Urothelium cell line (cell line): ENCODE measurements around the gene CASZ1.

Source experiments
- DNase-seq: peaks from one replicate; pipeline ENCODE4 v3.0.0; 2011; ENCODE audit warnings: low spot score, mixed read lengths
- FAIRE-seq: peaks from 2 replicates; lab custom pipeline; 2011; peaks lifted over from hg19 to GRCh38; lab: Jason Lieb, UNC

The CASZ1 gene

GRCh38 chr1:10593750-10594149, 202.7 kb downstream of the CASZ1 start:
- no peak for DNase-seq
- no peak for FAIRE-seq

GRCh38 chr1:10592373-10592772, 204.1 kb downstream of the CASZ1 start:
- FAIRE-seq (no peak), DNase-seq (no peak)

GRCh38 chr1:10591010-10591409, 205.4 kb downstream of the CASZ1 start:
- DNase-seq, result no peak
- FAIRE-seq, result no peak

GRCh38 chr1:10589074-10589473, 207.4 kb downstream of the CASZ1 start:
- FAIRE-seq (no peak), DNase-seq (no peak)

GRCh38 chr1:10588640-10589039, 207.8 kb downstream of the CASZ1 start:
- FAIRE-seq, result no peak

More at GRCh38 chr1:10588640-10589039, 207.8 kb downstream of the CASZ1 start:
- DNase-seq, result no peak
